ENCODE data around the gene ITIH1.

GRCh38 chr3:52784021-52784621, 6.7 kb downstream of the ITIH1 start:
- TF ChIP-seq CTCF (IDR thresholded peaks at IDR 0.05), result no peak
- no peak for TF ChIP-seq EP300 (IDR thresholded peaks at IDR 0.05)

Measured in sigmoid colon (tissue), 4 donors.